ENCODE measurements around the gene KIFC3. TPM values are rescaled to one million over a fixed set of nuclear protein-coding genes. Genes with fewer than 3 reads are reported as not detected.

The KIFC3 gene
- total RNA-seq, 1 donor = 40.5 TPM

DNA sequence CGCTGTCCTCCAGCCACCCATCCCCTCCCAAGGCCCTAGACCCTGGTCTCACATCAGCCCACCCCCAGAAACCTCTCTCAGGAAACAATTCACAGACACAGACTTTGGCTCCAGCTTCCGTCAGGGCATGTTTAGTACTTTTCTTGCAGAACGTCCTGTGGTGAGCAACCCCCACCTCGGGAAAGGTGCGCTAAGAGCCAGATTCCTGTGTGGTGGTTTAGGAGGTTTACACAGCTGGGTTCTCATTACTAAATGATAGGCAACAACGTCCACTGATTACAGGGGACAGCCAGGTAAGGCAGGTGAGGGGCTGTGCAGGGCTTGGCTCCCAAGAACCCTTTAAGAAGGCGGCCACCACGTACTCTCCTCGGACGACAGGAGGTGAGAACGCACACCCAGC lies 29.3 kb downstream of the KIFC3 start:
- H3K36me3 ChIP-seq (ENCODE audit: insufficient read depth, low read length) = peaks cover 41% of the 10 kb centered on the region
- TF ChIP-seq CTCF (IDR thresholded peaks at IDR 0.05; ENCODE audit: extremely low read depth, low read depth, low read length) = no peak

GRCh38 chr16:57771141-57771785 lies 31.0 kb downstream of the KIFC3 start:
- Histone ChIP-seq H3K4me3 (ENCODE audit: insufficient read depth, low read length) (no peak overlapping the region), H3K9me3 (ENCODE audit: low read depth, low read length) (no peaks in the 10 kb centered on the region), H2AFZ (ENCODE audit: low read length) (no peak overlapping the region), H4K20me1 (ENCODE audit: insufficient read depth, low read length) (peaks cover 2% of the 10 kb centered on the region), H3K36me3 (ENCODE audit: insufficient read depth, low read length) (peaks cover 50% of the 10 kb centered on the region), H3K4me2 (ENCODE audit: insufficient read depth, low read length) (no peak overlapping the region), H3K79me2 (ENCODE audit: insufficient read depth, low read length) (no peaks in the 10 kb centered on the region), H3K4me1 (ENCODE audit: insufficient read depth, low read length) (peaks cover 9% of the 10 kb centered on the region), H3K27ac (ENCODE audit: low read depth, low read length) (no peak overlapping the region), H3K27me3 (ENCODE audit: insufficient read depth, low read length) (no peaks in the 10 kb centered on the region)
- DNase-seq (ENCODE audit: insufficient read length, low spot score, missing footprints) = no peak
- no peak for TF ChIP-seq CTCF (IDR thresholded peaks at IDR 0.05; ENCODE audit: extremely low read depth, low read depth, low read length)

More for the DNA sequence above, 29.3 kb downstream of the KIFC3 start:
- H4K20me1 ChIP-seq (ENCODE audit: insufficient read depth, low read length) = peaks cover 2% of the 10 kb centered on the region
- H3K27ac ChIP-seq (ENCODE audit: low read depth, low read length) = no peak overlapping the region
- no peak overlapping the region for H2AFZ ChIP-seq (ENCODE audit: low read length)
- no peak overlapping the region for H3K4me3 ChIP-seq (ENCODE audit: insufficient read depth, low read length)
- peaks cover 9% of the 10 kb centered on the region for H3K4me1 ChIP-seq (ENCODE audit: insufficient read depth, low read length)
- H3K4me2 ChIP-seq (ENCODE audit: insufficient read depth, low read length) = no peak overlapping the region
- no peaks in the 10 kb centered on the region for H3K27me3 ChIP-seq (ENCODE audit: insufficient read depth, low read length)
- H3K9me3 ChIP-seq (ENCODE audit: low read depth, low read length) = no peaks in the 10 kb centered on the region
- H3K79me2 ChIP-seq (ENCODE audit: insufficient read depth, low read length) = peaks cover 2% of the 10 kb centered on the region
- no peak for DNase-seq (ENCODE audit: insufficient read length, low spot score, missing footprints)

DNA sequence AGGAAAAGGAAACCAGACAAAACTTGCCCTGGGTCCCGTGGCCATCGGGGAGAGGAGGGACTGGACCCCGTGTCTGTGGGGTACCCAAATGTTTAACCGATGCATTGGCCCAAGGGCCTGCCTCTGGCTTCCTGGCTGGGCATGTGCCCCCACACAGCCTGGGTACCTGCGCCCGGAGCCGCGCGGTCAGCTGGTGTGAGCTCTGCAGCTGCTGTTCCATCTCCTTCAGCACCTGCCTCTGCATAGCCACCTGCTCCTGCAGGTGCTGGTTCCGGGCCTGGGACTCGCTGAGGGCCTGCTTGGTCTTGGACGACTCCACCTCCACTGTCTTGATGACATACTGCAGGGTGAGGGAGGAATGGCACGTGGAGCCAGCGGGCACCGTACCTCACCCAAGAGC lies 31.9 kb downstream of the KIFC3 start:
- Histone ChIP-seq H2AFZ (ENCODE audit: low read length) (no peak overlapping the region), H3K79me2 (ENCODE audit: insufficient read depth, low read length) (no peaks in the 10 kb centered on the region), H3K36me3 (ENCODE audit: insufficient read depth, low read length) (peaks cover 48% of the 10 kb centered on the region), H4K20me1 (ENCODE audit: insufficient read depth, low read length) (peaks cover 2% of the 10 kb centered on the region), H3K4me2 (ENCODE audit: insufficient read depth, low read length) (no peak overlapping the region), H3K4me3 (ENCODE audit: insufficient read depth, low read length) (no peak overlapping the region), H3K27ac (ENCODE audit: low read depth, low read length) (no peak overlapping the region), H3K9me3 (ENCODE audit: low read depth, low read length) (no peaks in the 10 kb centered on the region), H3K4me1 (ENCODE audit: insufficient read depth, low read length) (peaks cover 9% of the 10 kb centered on the region), H3K27me3 (ENCODE audit: insufficient read depth, low read length) (no peaks in the 10 kb centered on the region)
- no peak for DNase-seq (ENCODE audit: insufficient read length, low spot score, missing footprints)
- no peak for TF ChIP-seq CTCF (IDR thresholded peaks at IDR 0.05; ENCODE audit: extremely low read depth, low read depth, low read length)

DNA sequence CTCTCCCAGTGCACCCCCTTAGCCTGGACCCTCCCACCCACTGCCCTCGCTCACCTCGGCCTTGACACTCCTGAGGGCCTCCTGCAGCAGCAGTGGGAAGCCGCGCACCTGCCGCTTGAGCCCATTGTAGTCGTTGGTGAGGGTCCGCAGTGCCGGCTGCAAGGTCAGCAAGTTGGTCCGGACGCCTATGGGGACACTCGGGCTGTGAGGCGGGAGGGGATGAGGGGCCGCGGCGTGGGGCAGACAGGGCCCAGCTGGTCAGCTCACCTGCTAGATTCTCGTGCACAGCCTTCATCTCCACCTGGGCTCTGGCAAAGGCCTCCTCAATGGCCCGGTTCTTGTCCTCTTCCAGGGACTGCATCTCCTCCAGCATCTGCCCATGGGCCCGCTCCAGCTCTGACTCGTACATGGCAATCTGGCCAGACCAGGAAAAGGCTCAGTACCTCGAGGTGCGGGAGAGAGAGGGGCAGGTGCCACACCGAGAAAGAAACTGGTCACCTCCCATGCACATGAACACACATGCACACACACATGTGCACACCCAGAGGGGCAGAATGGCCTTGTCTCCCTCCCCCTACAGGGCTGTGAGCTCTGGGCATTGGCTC lies 32.6 kb downstream of the KIFC3 start:
- Histone ChIP-seq H3K9me3 (ENCODE audit: low read depth, low read length) (no peaks in the 10 kb centered on the region), H3K4me3 (ENCODE audit: insufficient read depth, low read length) (no peak overlapping the region), H3K4me2 (ENCODE audit: insufficient read depth, low read length) (no peak overlapping the region), H2AFZ (ENCODE audit: low read length) (no peak overlapping the region), H3K79me2 (ENCODE audit: insufficient read depth, low read length) (no peaks in the 10 kb centered on the region), H3K36me3 (ENCODE audit: insufficient read depth, low read length) (peaks cover 48% of the 10 kb centered on the region), H3K4me1 (ENCODE audit: insufficient read depth, low read length) (peaks cover 9% of the 10 kb centered on the region), H4K20me1 (ENCODE audit: insufficient read depth, low read length) (peaks cover 2% of the 10 kb centered on the region), H3K27me3 (ENCODE audit: insufficient read depth, low read length) (no peaks in the 10 kb centered on the region), H3K27ac (ENCODE audit: low read depth, low read length) (no peak overlapping the region)
- no peak for DNase-seq (ENCODE audit: insufficient read length, low spot score, missing footprints)
- no peak for TF ChIP-seq CTCF (IDR thresholded peaks at IDR 0.05; ENCODE audit: extremely low read depth, low read depth, low read length)

Data from osteoblast (primary cell).